Smooth muscle cell of the brain vasculature (primary cell): ENCODE measurements around the gene LRMDA.

Source experiments
- DNase-seq: peaks from one replicate; pipeline ENCODE4 v3.0.0-alpha.2; 2012; ENCODE audit warnings: low read depth, low spot score

Gene LRMDA

GRCh38 chr10:75662715-75663114 lies 231.3 kb downstream of the LRMDA start:
- DNase-seq = no peak

DNA sequence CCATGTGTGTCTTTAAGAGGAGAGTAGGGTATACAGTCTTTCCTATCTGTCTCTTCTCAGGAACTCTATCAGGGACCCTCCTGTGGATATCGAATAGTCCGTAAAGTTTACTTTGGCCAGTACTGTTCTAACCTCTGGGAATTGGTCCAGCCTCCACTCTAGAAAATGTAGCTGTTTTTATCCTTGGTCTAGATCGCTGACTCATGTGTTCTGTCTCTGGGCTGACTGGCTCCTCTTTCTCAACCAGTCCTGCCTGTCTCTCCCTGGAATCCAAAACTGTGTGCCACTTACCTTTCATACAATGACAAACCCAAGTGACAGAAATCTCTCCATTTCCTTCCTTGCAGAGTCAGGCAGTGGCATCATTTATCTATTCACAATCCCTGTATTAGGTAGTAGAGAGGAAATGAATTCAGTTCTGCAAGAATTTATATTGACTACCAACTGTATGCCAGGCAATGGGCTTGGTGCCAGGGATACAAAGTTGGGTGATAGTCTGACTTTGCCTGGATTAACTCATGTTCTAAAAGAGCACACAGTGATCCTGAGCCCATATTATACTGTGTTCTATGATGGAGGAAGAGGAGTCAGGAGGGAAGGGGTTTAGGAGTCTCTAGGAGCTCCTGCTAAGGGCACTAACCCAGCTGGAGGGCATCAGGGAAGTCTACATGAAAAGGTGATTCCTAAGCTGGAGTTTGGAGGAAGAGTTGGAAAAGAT lies 232.7 kb downstream of the LRMDA start:
- no peak for DNase-seq

DNA sequence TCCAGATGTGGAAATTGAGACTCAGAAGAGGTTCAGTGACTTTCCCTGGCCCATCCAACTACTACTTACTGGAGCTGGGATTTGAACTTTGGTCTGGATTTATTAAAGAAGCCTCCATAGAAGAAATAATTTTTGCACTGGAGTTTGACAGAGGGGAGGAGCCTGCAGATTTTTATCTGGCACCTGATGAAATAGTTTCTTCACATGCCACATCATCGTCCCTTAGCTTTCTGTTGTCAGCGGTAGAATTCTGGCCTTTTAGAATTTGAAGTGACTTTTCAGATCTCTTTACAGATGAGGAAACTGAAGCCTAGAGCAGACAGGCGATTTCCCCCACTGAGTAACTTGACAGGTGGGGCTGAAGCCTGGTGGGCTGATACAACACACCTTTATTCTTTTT lies 233.5 kb downstream of the LRMDA start:
- DNase-seq = no peak

DNA sequence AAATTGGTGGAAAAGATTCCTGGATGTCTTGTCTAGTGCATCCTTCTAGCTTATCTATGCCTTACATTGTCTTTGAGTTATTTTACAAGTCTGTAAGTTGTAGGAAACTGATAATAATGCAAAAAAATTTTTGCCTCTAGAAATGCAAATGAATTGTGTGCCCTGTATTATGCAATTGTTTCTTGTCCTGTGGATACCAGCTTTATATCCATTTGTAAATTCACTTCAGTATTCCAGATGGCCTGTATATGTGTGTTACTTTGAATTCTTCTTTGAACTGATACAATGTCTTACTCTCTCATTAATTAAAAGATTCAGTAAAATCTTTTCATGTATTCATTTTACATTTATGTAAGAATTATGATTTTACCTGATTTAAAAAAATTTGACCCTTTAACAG lies 234.3 kb downstream of the LRMDA start:
- no peak for DNase-seq

DNA sequence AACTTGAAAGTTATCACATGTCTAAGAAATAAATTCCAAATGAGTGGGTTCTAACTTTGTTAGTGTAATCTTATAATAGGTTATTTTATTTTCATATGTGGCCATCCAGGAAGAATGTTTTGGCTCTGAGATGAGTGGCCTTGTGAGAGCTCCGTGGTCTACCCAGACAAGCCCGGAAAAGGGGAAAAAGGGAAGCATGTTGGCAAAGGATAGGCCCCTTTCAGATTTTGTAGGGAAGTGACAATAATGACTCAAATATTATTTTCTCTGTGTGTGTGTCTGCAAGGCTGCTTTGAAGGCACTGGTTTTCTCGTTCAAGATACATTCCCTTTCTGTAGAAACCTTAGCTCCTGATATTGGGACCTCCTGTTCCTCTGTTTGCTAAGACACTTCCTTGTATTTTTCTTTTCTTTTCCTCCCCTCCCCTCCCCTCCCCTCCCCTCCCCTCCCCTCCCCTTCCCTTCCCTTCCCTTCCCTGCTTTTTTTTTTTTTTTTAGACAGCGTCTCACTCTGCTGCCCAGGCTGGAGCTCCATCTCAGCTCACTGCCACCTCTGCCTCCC lies 240.8 kb downstream of the LRMDA start:
- DNase-seq = no peak

GRCh38 chr10:75672842-75673241 lies 241.4 kb downstream of the LRMDA start:
- no peak for DNase-seq

- DNase-seq = no peak
Measured at GRCh38 chr10:75677541-75677940, 246.1 kb downstream of the LRMDA start.

DNA sequence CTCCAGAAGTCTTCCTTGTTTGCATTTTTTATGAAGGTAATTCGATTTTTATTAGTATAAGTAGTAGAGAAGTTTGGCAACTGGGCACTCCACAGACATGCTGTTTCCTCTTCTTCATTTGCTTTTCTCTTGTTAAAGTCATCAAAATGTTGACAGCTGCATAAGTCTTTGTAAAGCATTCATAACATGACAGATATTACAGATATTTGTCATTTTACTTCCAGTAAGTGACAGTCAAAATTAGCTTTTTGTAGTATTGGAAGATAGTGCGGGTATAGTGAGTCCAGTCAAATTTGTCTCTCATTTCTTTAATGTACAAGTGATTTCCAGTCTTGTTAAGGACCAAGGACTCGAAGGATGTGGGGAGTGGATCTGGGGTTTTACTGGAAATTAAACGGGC lies 247.1 kb downstream of the LRMDA start:
- DNase-seq = no peak

- no peak for DNase-seq
Measured at GRCh38 chr10:75679536-75679935, 248.1 kb downstream of the LRMDA start.

DNA sequence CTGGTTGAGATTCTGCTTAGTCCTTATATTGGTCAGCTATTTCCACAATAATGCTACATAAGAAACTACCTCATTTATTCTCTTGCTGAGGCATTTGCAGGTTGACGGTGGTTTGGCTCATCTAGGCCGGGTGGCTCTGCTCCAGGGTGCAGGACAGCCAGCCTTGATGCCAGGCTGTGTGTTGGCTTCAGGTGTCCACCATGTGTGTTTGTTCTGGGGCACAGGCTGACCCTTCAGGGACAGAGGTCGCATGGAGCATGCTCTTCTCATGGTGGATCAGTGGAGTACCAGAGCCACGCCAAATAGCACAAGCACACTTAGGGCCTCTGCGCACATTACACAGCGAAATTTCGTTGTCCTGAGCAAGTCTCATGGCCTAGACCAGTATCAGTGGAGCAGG lies 249.9 kb downstream of the LRMDA start:
- DNase-seq = no peak

DNA sequence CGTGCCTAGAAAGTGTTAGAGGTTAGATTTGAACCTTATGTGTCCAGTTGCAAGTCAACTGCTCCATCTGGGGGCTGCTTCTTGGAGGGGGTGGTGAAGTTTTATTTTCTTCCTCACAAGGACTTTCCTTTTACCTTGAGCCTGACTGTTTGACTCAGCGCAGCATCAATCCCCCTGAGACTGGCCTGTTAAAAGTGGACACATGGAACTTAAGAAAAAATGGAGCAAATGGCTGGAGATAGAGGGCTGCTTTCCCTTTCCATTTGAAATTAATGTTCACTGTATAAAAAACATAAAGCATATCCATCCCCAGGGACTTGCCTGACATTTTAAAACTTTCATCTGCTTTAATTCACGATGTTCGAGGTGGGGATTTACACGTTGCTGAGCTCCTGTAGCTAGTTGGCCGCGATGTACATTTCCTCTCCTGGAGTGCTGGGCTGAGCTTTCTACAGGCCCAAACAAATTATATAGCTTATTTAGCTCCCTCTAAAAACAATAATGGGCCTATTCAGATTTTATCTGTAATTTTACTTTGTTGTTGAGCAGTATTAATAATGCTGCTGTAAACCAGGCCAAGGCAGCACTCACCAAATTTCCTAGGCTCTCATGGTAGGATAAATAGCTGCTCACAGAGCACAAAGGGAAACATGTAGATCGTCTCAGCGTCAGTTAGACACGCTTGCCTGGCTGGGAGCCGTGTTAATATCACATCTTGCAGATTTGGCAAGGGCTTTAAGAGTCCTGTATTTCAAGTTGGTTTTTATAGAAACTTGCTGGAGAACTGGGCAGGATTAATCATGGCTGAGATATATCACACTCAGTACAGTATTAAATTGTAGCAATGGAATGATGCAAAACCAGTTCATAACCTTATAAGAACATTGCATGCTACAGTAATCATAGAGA lies 251.5 kb downstream of the LRMDA start:
- DNase-seq = no peak

- DNase-seq = no peak
Measured at GRCh38 chr10:75685187-75685586, 253.8 kb downstream of the LRMDA start.

DNA sequence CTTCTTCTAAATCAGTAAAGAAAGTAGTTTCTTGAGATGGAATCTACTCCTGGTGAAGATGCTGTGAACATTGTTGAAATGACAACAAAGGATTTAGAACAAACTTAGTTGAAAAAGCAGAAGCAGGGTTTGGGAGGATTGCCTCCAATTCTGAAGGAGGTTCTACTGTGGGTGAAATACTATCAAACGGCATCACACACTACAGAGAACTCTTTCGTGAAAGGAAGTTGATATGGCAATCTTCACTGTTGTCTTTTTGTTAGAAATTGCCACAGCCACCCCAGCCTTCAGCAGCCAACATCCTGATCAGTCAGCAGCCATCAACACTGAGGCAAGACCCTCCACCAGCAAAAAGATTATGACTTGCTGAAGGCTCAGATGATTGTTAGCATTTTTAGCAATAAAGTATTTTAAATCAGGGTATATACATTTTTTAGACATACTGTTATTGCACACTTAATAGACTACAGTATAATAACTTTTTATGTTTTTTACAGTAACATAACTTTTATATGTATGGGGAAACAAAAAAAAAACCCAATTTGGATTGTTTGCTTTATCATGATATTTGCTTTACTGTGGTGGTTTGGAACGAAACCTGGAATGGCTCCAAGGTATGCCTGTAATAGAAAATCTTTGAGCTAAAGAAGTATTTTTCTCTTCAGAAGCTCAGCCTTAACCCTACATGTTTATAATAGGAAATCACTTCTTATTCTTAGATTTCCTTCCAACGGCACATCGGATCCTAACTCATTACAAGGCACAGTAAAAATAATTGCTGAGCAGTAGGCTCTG lies 257.3 kb downstream of the LRMDA start:
- no peak for DNase-seq

DNA sequence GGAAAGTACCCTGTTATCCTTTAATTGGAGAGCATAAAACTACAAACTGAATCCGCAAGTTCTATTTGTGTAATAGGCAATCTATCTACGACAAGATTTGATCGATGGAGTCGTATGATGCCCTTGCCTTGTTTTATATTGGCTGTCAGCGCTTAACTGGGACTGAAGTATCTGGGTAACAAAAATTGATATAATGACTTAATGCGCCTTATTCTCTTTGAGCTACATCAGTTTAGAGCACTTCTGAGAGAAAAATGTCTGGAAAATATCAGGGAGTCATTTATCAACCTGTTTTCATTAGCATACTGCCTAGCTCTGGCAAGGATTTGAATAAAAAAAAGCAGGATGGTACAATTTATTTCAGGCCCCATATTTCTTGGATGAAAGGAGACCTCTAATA lies 262.1 kb downstream of the LRMDA start:
- DNase-seq = no peak

DNA sequence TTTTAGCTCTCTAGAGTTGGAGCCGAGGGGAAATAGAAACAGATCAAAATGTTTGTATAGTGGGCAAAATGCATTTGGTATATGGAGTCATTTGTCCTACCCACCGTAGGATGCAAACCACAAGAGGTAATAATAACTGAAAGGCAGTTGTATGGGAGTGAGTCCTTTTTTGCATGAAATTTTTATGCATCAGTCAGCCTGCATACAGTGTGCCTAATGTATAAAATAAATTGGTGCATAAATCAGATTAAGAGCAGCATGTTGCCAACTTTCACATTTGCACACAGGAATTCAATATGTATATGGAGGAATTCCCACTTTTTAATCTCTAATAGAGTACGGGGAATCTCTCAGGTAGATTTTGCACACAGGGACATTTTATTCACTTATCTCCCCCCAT lies 262.8 kb downstream of the LRMDA start:
- DNase-seq = no peak

- DNase-seq = no peak
Measured at GRCh38 chr10:75694790-75695189, 263.4 kb downstream of the LRMDA start.

DNA sequence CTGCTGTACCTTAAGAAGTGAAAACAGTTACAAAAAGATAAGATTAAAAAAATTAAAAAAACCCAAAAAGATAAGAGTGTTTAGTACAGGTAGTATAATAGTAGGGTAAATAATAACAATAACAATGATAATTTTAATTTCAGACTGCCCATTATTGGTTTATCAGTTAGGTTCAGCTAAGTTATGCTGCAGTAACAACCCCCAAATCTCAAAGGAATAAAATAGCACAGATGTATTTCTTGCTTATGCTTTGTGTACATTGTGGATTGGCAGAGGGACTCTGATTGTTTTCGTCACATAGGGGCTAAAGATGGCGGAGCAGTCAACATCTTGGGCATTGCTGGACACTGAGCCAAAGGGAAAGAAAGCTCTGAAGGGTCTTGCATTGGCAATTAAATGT lies 264.6 kb downstream of the LRMDA start:
- DNase-seq = no peak

DNA sequence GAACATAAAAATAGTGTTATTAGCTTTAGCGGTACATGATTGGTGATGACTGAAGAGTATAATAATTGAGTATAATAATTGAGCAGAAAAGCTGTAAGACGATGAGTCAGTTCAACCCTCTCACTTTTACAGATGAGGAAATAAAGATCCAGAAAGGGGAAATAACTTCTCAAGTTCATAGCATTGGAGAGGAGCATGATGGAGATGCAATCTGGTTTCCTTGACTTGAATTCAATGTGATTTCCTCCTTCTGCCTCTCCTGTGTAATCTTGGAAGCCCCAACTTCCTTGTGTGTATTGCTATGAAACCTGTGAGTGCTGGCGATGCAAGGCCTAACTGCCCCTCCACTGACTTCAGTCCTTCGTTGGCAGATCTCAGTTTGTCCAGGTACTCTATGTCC lies 265.1 kb downstream of the LRMDA start:
- DNase-seq = no peak

GRCh38 chr10:75703191-75703854 lies 271.9 kb downstream of the LRMDA start:
- DNase-seq = no peak

- no peak for DNase-seq
Measured at GRCh38 chr10:75705426-75705825, 274.0 kb downstream of the LRMDA start.

DNA sequence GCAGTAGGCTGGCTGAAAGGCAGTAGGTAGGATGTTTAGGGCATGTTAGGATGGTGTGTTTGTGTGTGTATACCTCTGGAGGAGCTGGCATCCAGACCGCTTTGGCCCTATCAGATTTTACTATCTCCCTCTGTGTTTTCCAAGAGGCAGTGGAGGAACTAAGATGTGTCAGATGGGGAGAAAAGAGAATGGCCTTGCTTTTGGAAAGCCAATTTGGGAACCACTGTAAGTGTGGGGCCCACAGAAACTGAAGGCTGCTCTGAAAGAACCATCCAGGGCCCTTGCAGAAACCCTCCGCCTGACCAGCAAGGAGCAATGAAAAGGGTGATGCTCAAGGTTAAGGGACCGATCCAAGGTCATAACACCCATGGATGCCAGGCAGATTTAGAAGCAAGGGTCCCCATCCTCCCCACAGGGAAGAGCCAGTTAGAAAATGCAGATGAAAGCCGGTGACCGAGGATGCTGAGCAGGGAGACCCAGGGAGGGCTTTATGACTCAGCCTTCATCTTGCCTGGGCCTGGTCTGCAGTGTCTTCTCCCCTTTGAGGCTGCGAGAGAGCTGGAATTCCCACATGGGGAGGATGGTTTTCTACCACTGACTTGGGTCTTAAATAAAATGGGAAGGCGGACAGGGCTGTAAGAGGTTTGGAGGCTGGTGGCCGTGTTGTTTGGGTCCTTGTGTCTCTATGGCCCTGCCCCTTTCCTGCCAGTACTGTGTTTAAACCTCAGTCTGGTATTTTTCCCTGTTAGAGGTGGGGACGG lies 275.8 kb downstream of the LRMDA start:
- no peak for DNase-seq
